Endothelial cell of umbilical vein (primary cell): Measurements from ENCODE around the gene UBE2C.
"Not testable (repeated sequence)": the region's sequence is repeated elsewhere in the genome, so short reads cannot be mapped to it uniquely, and the experiment has no call there.

Experiments
- EZH2 ChIP-seq: IDR thresholded peaks from 2 replicates; pipeline ENCODE4 v1.6.1; 2012; ENCODE audit warnings: borderline replicate concordance, low read depth, mild to moderate bottlenecking, moderate library complexity, low read length, inconsistent platforms; ENCODE audit not compliant: severe bottlenecking
- FOS ChIP-seq: IDR thresholded peaks from 2 replicates; pipeline ENCODE4 v1.6.1; 2011; ENCODE audit warnings: mild to moderate bottlenecking, low read length, moderate library complexity, borderline replicate concordance; ENCODE audit not compliant: insufficient read depth
- JUN ChIP-seq: IDR thresholded peaks from 2 replicates; pipeline ENCODE4 v1.6.1; 2011; ENCODE audit warnings: borderline replicate concordance, low read depth; ENCODE audit not compliant: insufficient read length, insufficient read depth
- MYC ChIP-seq: IDR thresholded peaks from one replicate; pipeline ENCODE4 v1.6.1; 2011; ENCODE audit warnings: mild to moderate bottlenecking, low read depth, low read length
- POLR2A ChIP-seq: IDR thresholded peaks from 2 replicates; pipeline ENCODE4 v1.6.1; 2012; ENCODE audit warnings: low read depth, mild to moderate bottlenecking, control low read depth, low read length
- POLR2AphosphoS5 ChIP-seq: IDR thresholded peaks from 2 replicates; pipeline ENCODE4 v1.6.1; 2012; ENCODE audit warnings: low read depth, mild to moderate bottlenecking, control low read depth, low read length, moderate library complexity; ENCODE audit not compliant: insufficient read depth
- TF ChIP-seq, protein P1 (sequence below), 2 donors: IDR thresholded peaks; 1 replicate in 1 of 2; 2 replicates in 1 of 2; pipeline ENCODE4 v1.5.1; 2011; ENCODE audit warnings: low read length in 2 of 2, mild to moderate bottlenecking in 2 of 2, moderate library complexity in 2 of 2, control low read depth in 1 of 2, inconsistent platforms in 1 of 2, low read depth in 1 of 2; ENCODE audit not compliant: insufficient read depth in 1 of 2; ENCODE audit errors: extremely low read depth in 1 of 2
- TF ChIP-seq, protein P2 (sequence below): IDR thresholded peaks from 2 replicates; pipeline ENCODE4 v1.6.1; 2011; ENCODE audit not compliant: insufficient read depth, insufficient read length

DNA sequence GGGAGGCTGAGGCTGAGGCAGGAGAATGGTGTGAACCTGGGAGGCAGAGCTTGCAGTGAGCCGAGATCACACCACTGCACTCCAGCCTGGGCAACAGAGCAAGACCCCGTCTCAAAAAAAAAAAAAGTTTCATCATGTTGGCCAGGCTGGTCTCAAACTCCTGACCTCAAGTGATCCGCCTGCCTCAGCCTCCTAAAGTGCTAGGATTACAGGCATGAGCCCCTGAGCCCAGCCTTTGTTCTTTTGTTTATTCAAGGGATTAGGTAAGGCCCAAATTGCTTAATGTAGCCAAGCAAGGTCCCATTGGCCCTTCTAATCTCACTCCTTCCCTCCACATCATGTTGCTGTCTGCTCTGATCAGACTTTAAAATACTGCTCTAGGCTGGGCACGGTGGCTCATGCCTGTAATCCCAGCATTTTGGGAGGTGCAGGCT is 17.2 kb downstream of the UBE2C start:
- TF ChIP-seq, protein P1, sequence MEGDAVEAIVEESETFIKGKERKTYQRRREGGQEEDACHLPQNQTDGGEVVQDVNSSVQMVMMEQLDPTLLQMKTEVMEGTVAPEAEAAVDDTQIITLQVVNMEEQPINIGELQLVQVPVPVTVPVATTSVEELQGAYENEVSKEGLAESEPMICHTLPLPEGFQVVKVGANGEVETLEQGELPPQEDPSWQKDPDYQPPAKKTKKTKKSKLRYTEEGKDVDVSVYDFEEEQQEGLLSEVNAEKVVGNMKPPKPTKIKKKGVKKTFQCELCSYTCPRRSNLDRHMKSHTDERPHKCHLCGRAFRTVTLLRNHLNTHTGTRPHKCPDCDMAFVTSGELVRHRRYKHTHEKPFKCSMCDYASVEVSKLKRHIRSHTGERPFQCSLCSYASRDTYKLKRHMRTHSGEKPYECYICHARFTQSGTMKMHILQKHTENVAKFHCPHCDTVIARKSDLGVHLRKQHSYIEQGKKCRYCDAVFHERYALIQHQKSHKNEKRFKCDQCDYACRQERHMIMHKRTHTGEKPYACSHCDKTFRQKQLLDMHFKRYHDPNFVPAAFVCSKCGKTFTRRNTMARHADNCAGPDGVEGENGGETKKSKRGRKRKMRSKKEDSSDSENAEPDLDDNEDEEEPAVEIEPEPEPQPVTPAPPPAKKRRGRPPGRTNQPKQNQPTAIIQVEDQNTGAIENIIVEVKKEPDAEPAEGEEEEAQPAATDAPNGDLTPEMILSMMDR (IDR thresholded peaks at IDR 0.05; ENCODE audit: extremely low read depth in 1 of 2, insufficient read depth in 1 of 2, low read depth in 1 of 2, low read length in 2 of 2), result not testable (repeated sequence)
- TF ChIP-seq POLR2A, EZH2, FOS, POLR2AphosphoS5, JUN, MYC: not testable (repeated sequence)
- TF ChIP-seq, protein P2, sequence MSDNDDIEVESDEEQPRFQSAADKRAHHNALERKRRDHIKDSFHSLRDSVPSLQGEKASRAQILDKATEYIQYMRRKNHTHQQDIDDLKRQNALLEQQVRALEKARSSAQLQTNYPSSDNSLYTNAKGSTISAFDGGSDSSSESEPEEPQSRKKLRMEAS, result not testable (repeated sequence)
